ENCODE measurements around the gene PAK4.
"Not testable (repeated sequence)": the region's sequence is repeated elsewhere in the genome, so short reads cannot be mapped to it uniquely, and the experiment has no call there.

PAK4 gene

GRCh38 chr19:39125554-39126311, at the start of gene PAK4:
Gene PAK4 (plus strand): TSS chr19:39125786. CDS start chr19:39169554, 43,768 bp downstream.
- DNase-seq (ENCODE audit: low read depth) = peak; percentile 90

- DNase-seq (ENCODE audit: low read depth) = no peak
Measured at GRCh38 chr19:39077323-39077722, 48.3 kb upstream of the PAK4 start.

GRCh38 chr19:39078436-39079200, 47.0 kb upstream of the PAK4 start:
- DNase-seq (ENCODE audit: low read depth) = no peak

DNA sequence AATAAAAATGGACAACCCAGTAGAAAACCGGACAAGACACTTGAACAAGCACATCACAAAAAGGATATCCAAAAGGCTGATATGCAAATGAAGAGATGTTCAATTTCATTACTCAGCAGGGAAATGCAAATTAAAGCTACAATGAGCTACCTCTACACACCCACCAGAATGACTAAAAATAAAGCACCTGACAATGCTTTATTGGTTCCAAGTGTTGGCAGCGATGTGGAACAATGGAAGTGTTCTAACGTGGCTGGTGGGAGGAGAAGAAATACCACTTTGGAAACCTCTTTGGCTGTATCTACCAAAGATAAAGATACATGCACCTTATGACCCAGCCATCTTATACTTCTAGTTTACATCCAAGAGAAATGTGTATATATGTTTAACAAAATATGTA, 45.2 kb upstream of the PAK4 start:
- DNase-seq (ENCODE audit: low read depth) = no peak

GRCh38 chr19:39082167-39082566, 43.4 kb upstream of the PAK4 start:
- no peak for DNase-seq (ENCODE audit: low read depth)

DNA sequence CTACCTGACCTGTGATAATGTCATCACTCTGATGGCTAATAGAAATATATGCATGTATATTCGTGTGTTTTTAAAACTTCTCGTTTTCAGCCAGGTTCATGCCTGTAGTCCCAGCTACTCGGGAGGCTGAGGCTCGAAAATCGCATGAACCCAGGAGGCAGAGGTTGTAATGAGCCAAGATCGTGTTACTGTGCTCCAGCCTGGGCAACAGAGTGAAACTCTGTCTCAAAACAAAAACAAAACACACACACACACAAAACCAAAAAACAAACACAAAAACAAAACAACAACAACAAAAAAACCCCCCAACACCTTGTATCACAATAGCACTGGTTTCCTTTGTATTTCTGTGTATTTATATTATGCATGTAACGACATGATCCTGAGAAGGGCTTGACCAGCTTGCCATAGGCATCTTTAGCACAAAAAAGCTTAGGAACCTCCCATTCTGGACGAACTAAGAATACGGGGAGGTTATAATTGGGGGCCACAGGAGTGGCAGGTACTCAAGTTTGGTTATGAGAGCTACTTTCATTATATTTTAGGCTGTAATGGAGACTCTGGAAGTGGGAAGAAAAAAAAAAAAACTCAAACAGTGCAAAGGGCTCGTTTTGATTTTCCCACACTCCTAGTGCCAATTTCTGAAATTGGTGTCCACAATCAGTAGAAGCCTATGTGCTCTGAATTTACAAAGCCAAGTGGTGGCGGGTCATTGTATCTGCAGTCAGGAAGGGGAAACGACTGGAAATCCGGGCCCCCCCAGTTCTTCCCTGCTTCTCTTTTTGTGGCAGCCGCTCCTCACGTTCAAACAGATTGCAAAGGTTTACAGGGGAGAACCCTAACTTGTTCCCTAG, 42.6 kb upstream of the PAK4 start:
- DNase-seq (ENCODE audit: low read depth) = no peak

DNA sequence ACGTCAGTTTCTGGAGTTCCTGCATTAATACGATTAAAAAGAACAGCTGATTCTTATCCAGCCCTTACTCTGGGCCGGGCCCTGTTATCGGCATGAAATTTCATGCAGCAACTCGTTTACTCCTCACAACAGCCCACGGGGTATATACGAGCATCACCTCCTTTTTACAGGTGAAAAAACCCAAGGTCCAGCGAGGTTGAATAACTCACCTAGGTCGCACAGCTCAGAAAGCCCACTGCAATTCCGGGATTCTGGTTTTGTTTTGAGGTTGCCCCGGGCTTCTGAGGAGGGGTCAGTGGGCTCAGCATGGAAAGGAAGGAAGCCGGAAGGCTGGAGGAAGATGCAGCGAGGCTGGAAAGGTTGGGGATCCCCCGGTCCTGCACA, 42.0 kb upstream of the PAK4 start:
- no peak for DNase-seq (ENCODE audit: low read depth)

GRCh38 chr19:39083983-39084731, 41.4 kb upstream of the PAK4 start, which contains the start of gene ACP7:
Gene ACP7 (plus strand): TSS chr19:39084368. CDS start chr19:39085270, 902 bp downstream.
- DNase-seq (ENCODE audit: low read depth) = peak; percentile 5

GRCh38 chr19:39084732-39085080, 40.9 kb upstream of the PAK4 start:
- DNase-seq (ENCODE audit: low read depth) = no peak

DNA sequence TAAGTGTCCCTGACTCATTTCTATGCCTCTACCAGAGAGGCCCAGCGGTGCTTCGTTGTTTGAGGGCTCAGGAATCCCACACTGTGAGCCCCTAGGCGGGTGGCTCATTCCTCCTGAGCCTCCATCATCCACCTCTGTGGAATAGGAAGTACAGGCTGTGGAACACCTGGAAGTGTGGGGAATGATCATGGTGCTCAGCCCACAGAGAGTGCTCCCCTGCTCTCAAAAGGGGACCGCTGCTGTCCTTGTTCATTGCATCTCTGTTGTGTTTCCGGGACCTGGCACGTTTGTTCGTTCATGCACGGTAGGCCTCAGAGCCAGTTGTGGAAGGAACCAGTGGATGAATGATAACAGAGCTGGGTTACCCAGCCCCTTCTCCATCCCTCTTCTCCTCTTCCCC, 40.2 kb upstream of the PAK4 start:
- no peak for DNase-seq (ENCODE audit: low read depth)

DNA sequence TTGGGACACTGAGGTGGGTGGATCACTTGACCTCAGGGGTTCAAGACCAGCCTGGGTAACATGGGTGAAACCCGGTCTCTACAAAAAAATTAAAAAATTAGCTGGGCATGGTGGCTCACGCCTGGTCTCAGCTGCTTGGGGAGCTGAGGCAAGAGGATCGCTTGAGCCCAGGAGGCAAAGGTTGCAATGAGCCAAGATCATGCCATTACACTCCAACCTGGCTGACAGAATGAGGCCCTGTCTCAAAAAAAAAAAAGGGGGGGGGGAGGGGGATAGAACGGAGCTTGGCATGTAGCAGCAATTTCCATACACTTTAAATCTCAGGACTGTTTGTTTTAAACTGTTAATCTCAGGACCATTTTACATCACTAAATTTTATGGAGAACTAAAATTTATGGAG, 39.2 kb upstream of the PAK4 start:
- DNase-seq (ENCODE audit: low read depth) = no peak

- DNase-seq (ENCODE audit: low read depth) = no peak
Measured at GRCh38 chr19:39087907-39088686, 37.5 kb upstream of the PAK4 start.

DNA sequence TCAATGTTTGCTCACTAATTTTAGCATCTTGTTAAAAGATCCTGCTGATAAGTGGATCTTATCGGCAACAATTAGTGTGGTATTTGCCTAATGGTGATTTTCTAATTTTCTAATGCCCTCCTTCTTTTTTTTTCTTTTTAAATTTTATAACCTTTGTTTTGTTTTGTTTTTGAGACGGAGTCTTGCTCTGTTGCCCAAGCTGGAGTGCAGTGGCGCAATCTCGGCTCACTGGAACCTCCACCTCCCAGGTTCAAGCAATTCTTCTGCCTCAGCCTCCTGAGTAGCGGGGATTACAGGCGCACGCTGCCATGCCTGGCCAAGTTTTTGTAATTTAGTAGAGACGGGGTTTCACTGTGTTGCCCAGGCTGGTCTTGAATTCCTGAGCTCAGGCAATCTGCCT, 35.6 kb upstream of the PAK4 start:
- DNase-seq (ENCODE audit: low read depth) = not testable (repeated sequence)

- DNase-seq (ENCODE audit: low read depth) = no peak
Measured at GRCh38 chr19:39090881-39091280, 34.7 kb upstream of the PAK4 start.

DNA sequence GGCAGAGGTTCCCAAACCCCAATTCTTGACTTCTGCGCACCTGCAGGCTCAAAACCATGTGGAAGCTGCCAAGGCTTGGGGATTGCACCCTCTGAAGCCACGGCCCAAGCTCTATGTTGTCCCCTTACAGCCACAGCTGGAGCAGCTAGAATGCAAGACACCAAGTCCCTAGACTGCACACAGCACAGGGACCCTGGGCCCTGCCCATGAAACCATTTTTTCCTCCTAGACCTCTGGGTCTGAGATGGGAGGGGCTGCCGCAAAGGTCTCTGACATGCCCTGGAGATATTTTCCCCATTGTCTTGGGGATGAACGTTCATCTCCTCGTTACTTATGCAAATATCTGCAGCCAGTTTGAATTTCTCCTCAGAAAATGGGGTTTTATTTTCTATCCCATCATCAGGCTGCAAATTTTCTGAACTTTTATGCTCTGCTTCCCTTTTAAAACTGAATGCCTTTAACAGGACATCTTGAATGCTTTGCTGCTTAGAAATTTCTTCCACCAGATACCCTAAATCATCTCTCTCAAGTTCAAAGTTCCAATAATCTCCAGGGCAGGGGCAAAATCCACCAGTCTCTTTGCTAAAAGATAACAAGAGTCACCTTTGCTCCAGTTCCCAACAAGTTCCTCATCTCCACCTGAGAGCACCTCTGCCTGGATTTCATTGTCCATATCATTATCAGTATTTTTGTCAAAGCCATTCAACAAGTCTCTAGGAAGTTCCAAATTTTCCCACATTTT, 29.6 kb upstream of the PAK4 start:
- DNase-seq (ENCODE audit: low read depth) = not testable (repeated sequence)

DNA sequence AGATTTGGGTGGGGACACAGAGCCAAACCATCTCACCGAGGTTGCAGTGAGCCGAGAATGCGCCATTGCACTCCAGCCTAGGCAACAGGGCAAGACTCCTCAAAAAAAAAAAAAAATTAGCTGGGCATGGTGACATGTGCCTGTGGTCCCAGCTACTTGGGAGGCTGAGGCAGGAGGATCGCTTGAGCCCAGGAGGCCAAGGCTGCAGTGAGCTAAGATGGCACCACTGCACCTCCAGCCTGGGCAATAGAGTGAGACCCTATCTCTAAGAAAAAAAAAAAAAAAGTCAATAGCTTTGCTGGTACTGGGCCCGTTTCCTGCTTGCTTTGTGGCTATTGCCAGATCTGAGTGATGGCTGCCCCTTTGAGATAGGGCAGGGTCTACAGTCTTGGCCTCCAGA, 28.3 kb upstream of the PAK4 start:
- no peak for DNase-seq (ENCODE audit: low read depth)

DNA sequence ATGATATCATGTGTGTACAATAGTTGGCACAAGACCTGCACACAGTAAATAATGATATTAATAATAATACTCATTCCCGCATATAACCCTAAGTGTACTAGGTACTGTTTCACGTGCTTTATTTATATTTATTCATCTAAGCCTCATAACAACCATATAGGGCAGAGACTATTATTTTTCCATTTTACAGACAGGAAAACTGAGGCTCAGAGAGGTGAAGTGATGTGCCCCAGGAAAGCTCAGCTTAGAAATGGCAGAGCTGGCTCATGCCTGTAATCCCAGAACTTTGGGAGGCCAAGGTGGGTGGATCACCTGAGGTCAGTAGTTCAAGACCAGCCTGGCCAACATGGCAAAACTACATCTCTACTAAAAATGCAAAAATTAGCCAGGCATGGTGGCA, 27.9 kb upstream of the PAK4 start:
- DNase-seq (ENCODE audit: low read depth) = no peak

DNA sequence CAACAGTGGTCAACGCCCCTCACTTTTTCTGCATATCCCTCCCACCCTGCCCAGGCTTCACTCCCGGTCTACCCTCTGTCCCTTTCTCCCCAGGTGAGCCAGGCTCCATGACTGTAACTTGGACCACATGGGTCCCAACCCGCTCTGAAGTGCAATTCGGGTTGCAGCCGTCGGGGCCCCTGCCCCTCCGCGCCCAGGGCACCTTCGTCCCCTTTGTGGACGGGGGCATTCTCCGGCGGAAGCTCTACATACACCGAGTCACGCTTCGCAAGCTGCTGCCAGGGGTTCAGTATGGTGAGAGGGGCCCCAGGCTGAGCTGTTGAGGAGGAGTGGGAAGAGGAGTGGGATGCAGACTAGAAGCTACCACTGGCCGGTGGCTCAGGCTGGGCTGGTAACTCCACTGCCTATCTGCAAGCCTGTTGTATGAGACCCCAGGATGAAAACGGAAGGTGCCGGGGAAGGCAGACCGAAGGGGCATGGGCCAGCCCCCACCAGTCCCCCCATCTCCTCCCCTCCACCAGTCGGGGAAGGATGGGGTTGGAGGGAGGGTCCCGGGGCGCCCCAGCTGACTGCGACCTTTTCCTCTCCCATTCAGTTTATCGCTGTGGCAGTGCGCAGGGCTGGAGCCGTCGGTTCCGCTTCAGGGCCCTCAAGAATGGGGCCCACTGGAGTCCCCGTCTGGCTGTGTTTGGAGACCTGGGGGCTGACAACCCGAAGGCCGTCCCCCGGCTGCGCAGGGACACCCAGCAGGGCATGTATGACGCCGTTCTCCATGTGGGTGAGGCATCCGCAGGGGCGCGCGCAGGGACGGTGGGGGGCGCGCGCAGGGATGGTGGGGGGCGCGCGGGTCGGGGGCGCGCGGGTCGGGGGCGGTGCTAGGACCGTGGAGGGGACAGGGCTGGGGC, 27.0 kb upstream of the PAK4 start:
- DNase-seq (ENCODE audit: low read depth) = no peak

GRCh38 chr19:39099341-39099740, 26.2 kb upstream of the PAK4 start:
- DNase-seq (ENCODE audit: low read depth) = no peak
